Smooth muscle cell (in vitro differentiated cells): ENCODE measurements around the gene OTOP2. TPM values are rescaled to one million over a fixed set of nuclear protein-coding genes. Genes with fewer than 3 reads are reported as not detected.
A peak's percentile ranks its signal among the peaks of the same experiment; 100 is the strongest.

ENCODE experiments used
- DNase-seq: peaks from one replicate; lab custom pipeline; 2025; ENCODE audit not compliant: unreplicated experiment; lab: John Stamatoyannopoulos, UW
- H2AFZ ChIP-seq: fragments of 200-600 bp; sonication (generic); 2 replicates; pipeline ENCODE4 v1.6.0; 2016; ENCODE audit warnings: antibody characterized with exemption, low read depth, mild to moderate bottlenecking
- H3F3A ChIP-seq: fragments of 200-600 bp; sonication (generic); 2 replicates; pipeline ENCODE4 v1.6.0; 2017; ENCODE audit warnings: antibody characterized with exemption, low read depth
- H3K27ac ChIP-seq: fragments of 200-600 bp; sonication (generic); 2 replicates; pipeline ENCODE4 v1.5.1; 2016; ENCODE audit warnings: low read depth, mild to moderate bottlenecking
- H3K27me3 ChIP-seq: fragments of 200-600 bp; sonication (generic); 2 replicates; pipeline ENCODE4 v1.6.1; 2016; ENCODE audit warnings: low read depth, mild to moderate bottlenecking
- H3K36me3 ChIP-seq: fragments of 200-600 bp; sonication (generic); 2 replicates; pipeline ENCODE4 v1.5.1; 2016; ENCODE audit warnings: low read depth
- H3K4me1 ChIP-seq: fragments of 200-600 bp; sonication (generic); 2 replicates; pipeline ENCODE4 v1.5.1; 2016; ENCODE audit warnings: low read depth
- H3K4me2 ChIP-seq: fragments of 200-600 bp; sonication (generic); 2 replicates; pipeline ENCODE4 v1.6.0; 2016; ENCODE audit warnings: mild to moderate bottlenecking
- H3K4me3 ChIP-seq: fragments of 200-600 bp; sonication (generic); 2 replicates; pipeline ENCODE4 v1.5.1; 2016; ENCODE audit warnings: mild to moderate bottlenecking
- H3K79me2 ChIP-seq: fragments of 200-600 bp; sonication (generic); 2 replicates; pipeline ENCODE4 v1.6.0; 2016; ENCODE audit warnings: low read depth, mild to moderate bottlenecking
- H3K9ac ChIP-seq: fragments of 200-600 bp; sonication (generic); 2 replicates; pipeline ENCODE4 v1.6.0; 2016; ENCODE audit warnings: low read depth
- H3K9me3 ChIP-seq: fragments of 200-600 bp; sonication (generic); replicated peaks from 2 replicates; pipeline ENCODE4 v1.5.1; 2016; ENCODE audit warnings: low read depth
- H4K20me1 ChIP-seq: fragments of 200-600 bp; sonication (generic); 2 replicates; pipeline ENCODE4 v1.6.0; 2016; ENCODE audit warnings: low read depth
- CTCF ChIP-seq: fragments of 200-600 bp; sonication (generic); IDR thresholded peaks from 2 replicates; pipeline ENCODE4 v1.5.1; 2017; ENCODE audit warnings: borderline replicate concordance, mild to moderate bottlenecking, antibody characterized with exemption; ENCODE audit not compliant: insufficient read depth, poor library complexity, severe bottlenecking
- WGBS: methylation state at CpG from one replicate; pipeline ENCODE4 v1.1.7; 2016; ENCODE audit warnings: low lambda C conversion rate; 5-methylcytosine and 5-hydroxymethylcytosine counted together
- polyA plus RNA-seq: library from polyadenylated mRNA; unstranded; fragments of >200 nt; fragmentation: Nextera tagmentation; extraction: Ambion mirVana; gene quantifications from 2 replicates; pipeline ENCODE4 v1.2.1, GENCODE V29; 2016
- total RNA-seq: library from RNA; depleted of rRNA; stranded (reverse); fragments of >200 nt; gene quantifications from 2 replicates; pipeline ENCODE4 v1.2.3, GENCODE V29; 2014

The OTOP2 gene
- total and polyA plus RNA-seq, 2 experiments from 2014 or later = not detected

- no peaks in the 10 kb centered on the region for H4K20me1 ChIP-seq
- H3K4me1 ChIP-seq = peaks cover 9% of the 10 kb centered on the region
- H3K4me3 ChIP-seq = peak within 1 kb of the TSS; percentile 51
- H3K9me3 ChIP-seq = no peaks in the 10 kb centered on the region
- H3K27ac ChIP-seq = no peak within 1 kb of the TSS
- H2AFZ ChIP-seq = peak within 1 kb of the TSS; percentile 54
- H3K79me2 ChIP-seq = no peaks in the 10 kb centered on the region
- peaks cover 56% of the 10 kb centered on the region for H3K27me3 ChIP-seq
- H3F3A ChIP-seq = no peaks in the 10 kb centered on the region
- no peak for TF ChIP-seq CTCF
- H3K9ac ChIP-seq = no peak within 1 kb of the TSS
- H3K4me2 ChIP-seq = peak within 1 kb of the TSS; percentile 88
- no peaks in the 10 kb centered on the region for H3K36me3 ChIP-seq
- no peak for DNase-seq
- 16% methylated on average over 41 of the region's 57 CpGs for WGBS
Measured at GRCh38 chr17:74922694-74923537, 1.2 kb upstream of the OTOP2 start, which contains the start of gene USH1G. USH1G (minus strand) TSS chr17:74923255; CDS start chr17:74923073, 182 bp downstream.

GRCh38 chr17:74923538-74924249, 379 bp upstream of the OTOP2 start:
- TF ChIP-seq CTCF = peak; percentile 96
- Histone ChIP-seq H2AFZ (no peak overlapping the region), H3K27ac (no peak overlapping the region), H3F3A (no peaks in the 10 kb centered on the region), H3K4me3 (peak overlapping the region; percentile 51), H3K9me3 (no peaks in the 10 kb centered on the region), H3K27me3 (peaks cover 60% of the 10 kb centered on the region), H3K4me1 (peaks cover 9% of the 10 kb centered on the region), H3K79me2 (no peaks in the 10 kb centered on the region), H4K20me1 (no peaks in the 10 kb centered on the region), H3K4me2 (peak overlapping the region; percentile 88), H3K9ac (no peak overlapping the region), H3K36me3 (no peaks in the 10 kb centered on the region)
- DNase-seq = peak; percentile 10
- WGBS = 25% methylated on average over 22 of the region's 59 CpGs

- H3K27ac ChIP-seq = no peak overlapping the region
- H4K20me1 ChIP-seq = no peaks in the 10 kb centered on the region
- DNase-seq = no peak
- H3K4me2 ChIP-seq = no peak overlapping the region
- H3F3A ChIP-seq = no peaks in the 10 kb centered on the region
- no peak overlapping the region for H3K9ac ChIP-seq
- no peaks in the 10 kb centered on the region for H3K9me3 ChIP-seq
- H3K4me1 ChIP-seq = peaks cover 9% of the 10 kb centered on the region
- H3K79me2 ChIP-seq = no peaks in the 10 kb centered on the region
- TF ChIP-seq CTCF = no peak
- no peaks in the 10 kb centered on the region for H3K36me3 ChIP-seq
- 86% methylated on average over 3 of the region's 3 CpGs for whole genome bisulfite sequencing
- peaks cover 60% of the 10 kb centered on the region for H3K27me3 ChIP-seq
- H2AFZ ChIP-seq = no peak overlapping the region
- H3K4me3 ChIP-seq = no peak overlapping the region
Measured at GRCh38 chr17:74925242-74925641, 1.2 kb downstream of the OTOP2 start.
